ENCODE data around the gene KCNG2.

Gene KCNG2

DNA sequence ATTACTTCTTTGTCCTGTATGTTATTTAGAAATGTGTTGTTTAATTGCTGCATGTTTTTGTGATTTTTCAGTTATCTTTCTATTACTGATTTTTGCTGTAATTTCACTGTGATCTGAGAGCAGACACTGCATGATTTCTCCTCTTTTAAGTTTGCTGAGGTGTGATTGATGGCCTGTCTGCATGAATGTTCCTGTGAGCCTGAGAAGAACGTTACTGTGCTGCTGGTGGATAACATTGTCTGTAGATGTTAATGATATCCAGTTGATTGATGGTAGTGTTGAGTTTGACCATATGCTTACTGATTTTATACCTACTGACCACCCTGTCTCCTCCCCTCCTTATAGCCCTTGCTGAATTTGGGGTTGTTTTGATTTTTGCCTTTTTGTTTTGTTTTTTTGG, 37.4 kb upstream of the KCNG2 start:
- no peak for DNase-seq
- Mint-ChIP-seq H3K9me3 (peaks cover 16 to 29% of the 10 kb centered on the region in 2 donors), H3K27me3 (no peaks in the 10 kb centered on the region), H3K4me1 (no peaks in the 10 kb centered on the region), H3K36me3 (peaks cover 38 to 56% of the 10 kb centered on the region in 2 donors), H3K4me3 (no peak overlapping the region), H3K27ac (no peak overlapping the region)
- ATAC-seq (replicated peaks), result no peak

DNA sequence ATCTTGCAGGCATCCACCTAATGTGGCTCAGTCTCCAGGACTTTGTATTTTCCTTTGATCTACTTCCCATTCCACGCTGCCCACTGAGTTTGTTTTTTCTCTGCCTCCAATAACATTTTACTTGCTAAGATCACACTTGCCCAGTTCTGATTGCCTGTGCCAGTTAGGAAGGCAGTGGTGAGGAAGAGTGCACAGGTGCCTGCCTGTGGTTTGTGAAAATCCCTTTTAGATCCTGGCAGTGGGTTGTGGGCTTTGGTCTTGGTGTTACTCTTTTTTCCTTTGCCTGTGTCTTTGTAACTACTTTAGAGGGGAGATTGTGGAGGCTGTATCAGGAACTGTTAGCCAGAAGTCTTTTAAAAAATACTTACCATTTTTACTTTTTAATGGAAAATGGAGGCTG, 36.9 kb upstream of the KCNG2 start:
- Mint-ChIP-seq H3K4me1 (no peaks in the 10 kb centered on the region), H3K27ac (no peak overlapping the region), H3K9me3 (peaks cover 16 to 29% of the 10 kb centered on the region in 2 donors), H3K27me3 (no peaks in the 10 kb centered on the region), H3K4me3 (no peak overlapping the region), H3K36me3 (peaks cover 34 to 50% of the 10 kb centered on the region in 2 donors)
- DNase-seq (no peak), ATAC-seq (replicated peaks) (no peak)

DNA sequence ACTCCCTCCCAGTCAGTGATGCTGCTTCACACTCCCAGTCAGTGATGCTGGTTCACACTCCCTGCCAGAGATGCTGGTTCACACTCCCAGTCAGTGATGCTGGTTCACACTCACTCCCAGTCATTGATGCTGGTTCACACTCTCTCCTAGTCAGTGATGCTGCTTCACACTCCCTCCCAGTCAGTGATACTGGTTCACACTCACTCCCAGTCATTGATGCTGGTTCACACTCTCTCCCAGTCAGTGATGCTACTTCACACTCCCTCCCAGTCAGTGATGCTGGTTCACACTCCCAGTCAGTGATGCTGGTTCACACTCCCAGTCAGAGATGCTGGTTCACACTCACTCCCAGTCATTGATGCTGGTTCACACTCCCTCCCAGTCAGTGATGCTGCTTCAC, 34.3 kb upstream of the KCNG2 start:
- Mint-ChIP-seq H3K4me1 (no peaks in the 10 kb centered on the region), H3K4me3 (no peak overlapping the region), H3K9me3 (peaks cover 22 to 27% of the 10 kb centered on the region in 2 donors), H3K36me3 (peaks cover 19 to 35% of the 10 kb centered on the region in 2 donors), H3K27ac (no peak overlapping the region), H3K27me3 (peaks cover 0 to 6% of the 10 kb centered on the region in 2 donors)
- ATAC-seq (replicated peaks), result no peak
- no peak for DNase-seq

DNA sequence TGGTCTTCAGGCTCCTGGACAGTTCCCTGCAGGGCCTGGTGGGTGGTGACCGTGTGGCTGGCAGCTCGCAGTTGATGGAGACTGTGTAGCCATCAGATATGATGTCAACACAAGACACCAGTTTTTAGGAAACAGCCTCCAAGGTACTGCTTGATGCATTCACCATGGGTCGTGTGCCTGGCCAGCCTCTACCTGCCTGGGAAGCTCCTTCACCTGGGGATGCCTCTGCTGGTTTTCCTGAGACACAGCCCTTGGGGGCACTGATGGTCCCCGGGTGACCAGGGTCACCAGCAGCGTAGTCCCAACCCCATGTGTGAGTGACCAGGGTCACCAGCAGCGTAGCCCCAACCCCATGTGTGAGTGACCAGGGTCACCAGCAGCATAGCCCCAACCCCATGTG, 33.6 kb upstream of the KCNG2 start:
- ATAC-seq (replicated peaks), result no peak
- Mint-ChIP-seq H3K4me1 (no peaks in the 10 kb centered on the region), H3K27me3 (peaks cover 0 to 6% of the 10 kb centered on the region in 2 donors), H3K4me3 (no peak overlapping the region), H3K9me3 (peaks cover 22 to 23% of the 10 kb centered on the region in 2 donors), H3K36me3 (peaks cover 15 to 30% of the 10 kb centered on the region in 2 donors), H3K27ac (no peak overlapping the region)
- DNase-seq, result no peak

DNA sequence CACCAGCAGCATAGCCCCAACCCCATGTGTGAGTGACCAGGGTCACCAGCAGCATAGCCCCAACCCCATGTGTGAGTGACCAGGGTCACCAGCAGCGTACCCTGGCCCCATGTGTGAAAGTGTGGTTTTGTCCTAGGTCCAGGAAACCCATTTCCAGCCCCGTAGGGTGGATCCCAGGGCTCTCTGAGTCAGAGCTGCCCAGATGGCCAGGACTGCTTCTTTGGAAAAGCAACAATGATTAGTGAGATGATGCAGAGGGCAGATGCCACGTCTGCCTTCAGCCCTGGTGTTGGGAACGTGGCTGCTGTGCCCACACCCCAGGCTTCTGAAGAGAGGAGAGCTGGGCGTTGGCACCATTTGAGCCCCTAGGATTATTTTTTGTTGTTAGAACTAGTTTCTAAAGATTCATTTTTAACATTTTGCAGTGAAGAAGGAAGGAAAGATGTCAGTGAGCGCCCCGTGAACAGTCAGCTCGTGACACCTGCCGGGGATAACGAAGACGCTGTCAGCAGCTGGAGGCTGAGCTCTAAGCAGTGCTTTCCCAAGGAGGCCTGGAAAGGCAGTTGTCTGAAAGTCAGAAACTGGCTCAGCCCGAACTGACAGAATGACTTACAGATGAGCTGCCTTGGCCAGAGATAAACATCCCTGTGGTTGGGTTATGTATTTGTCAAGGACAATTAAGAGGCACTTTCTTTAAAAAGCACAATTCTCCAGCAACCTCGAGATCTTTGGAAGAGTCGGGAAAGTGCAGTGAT, 32.1 kb upstream of the KCNG2 start:
- ATAC-seq (replicated peaks) (no peak), DNase-seq (no peak)
- Mint-ChIP-seq H3K4me1 (peaks cover 0 to 1% of the 10 kb centered on the region in 2 donors), H3K9me3 (peaks cover 18 to 19% of the 10 kb centered on the region in 2 donors), H3K36me3 (peaks cover 6 to 19% of the 10 kb centered on the region in 2 donors), H3K4me3 (no peak overlapping the region), H3K27me3 (peaks cover 4 to 12% of the 10 kb centered on the region in 2 donors), H3K27ac (no peak overlapping the region)

DNA sequence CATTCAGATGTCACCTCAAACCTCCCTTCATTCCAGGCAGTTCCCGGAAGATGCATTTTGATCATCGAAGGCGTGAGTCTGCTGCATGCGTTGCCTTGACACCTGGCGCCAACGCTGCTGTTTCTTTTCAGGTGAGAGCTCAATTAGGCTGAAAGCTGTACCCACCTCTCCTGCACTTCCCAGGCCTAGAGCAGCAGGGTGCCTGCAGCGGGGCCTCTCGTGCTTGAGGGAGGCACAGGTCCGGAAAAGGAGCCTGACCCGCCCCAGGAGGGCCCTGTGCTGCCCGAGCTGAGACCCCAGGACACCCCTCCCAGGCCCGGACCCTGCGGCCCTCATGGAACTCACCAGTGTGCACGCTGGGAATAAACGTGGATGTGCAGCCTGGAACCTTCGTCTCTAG, 31.4 kb upstream of the KCNG2 start:
- peaks cover 4 to 15% of the 10 kb centered on the region in 2 donors for H3K36me3 Mint-ChIP-seq
- no peak overlapping the region for H3K4me3 Mint-ChIP-seq
- H3K4me1 Mint-ChIP-seq, result peaks cover 0 to 1% of the 10 kb centered on the region in 2 donors
- H3K9me3 Mint-ChIP-seq, result peaks cover 15 to 19% of the 10 kb centered on the region in 2 donors
- peaks cover 4 to 12% of the 10 kb centered on the region in 2 donors for H3K27me3 Mint-ChIP-seq
- H3K27ac Mint-ChIP-seq, result no peak overlapping the region
- DNase-seq, result no peak
- no peak for ATAC-seq (replicated peaks)

DNA sequence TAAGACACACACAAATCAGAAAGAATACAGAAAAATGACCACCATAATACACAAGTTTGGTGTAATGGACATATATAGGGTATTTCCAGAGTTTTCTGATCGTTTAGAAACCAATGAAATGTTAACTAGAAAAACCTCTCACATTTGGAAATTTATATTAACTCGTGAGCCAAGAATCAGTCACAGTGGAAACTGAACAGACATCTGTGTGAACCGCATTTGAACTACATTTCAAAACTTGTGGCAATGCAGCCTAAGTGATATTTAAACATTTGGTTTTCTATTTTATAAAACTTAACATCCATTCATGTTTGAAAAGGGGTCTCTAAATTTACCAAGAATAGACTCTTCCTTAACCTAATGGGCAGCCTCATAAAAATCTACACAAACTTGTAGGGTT, 29.0 kb upstream of the KCNG2 start:
- Mint-ChIP-seq H3K4me3 (no peak overlapping the region), H3K36me3 (peaks cover 4 to 13% of the 10 kb centered on the region in 2 donors), H3K9me3 (peaks cover 5 to 15% of the 10 kb centered on the region in 2 donors), H3K27ac (no peak overlapping the region), H3K4me1 (peaks cover 0 to 1% of the 10 kb centered on the region in 2 donors), H3K27me3 (peaks cover 18 to 28% of the 10 kb centered on the region in 2 donors)
- DNase-seq (no peak), ATAC-seq (replicated peaks) (no peak)

DNA sequence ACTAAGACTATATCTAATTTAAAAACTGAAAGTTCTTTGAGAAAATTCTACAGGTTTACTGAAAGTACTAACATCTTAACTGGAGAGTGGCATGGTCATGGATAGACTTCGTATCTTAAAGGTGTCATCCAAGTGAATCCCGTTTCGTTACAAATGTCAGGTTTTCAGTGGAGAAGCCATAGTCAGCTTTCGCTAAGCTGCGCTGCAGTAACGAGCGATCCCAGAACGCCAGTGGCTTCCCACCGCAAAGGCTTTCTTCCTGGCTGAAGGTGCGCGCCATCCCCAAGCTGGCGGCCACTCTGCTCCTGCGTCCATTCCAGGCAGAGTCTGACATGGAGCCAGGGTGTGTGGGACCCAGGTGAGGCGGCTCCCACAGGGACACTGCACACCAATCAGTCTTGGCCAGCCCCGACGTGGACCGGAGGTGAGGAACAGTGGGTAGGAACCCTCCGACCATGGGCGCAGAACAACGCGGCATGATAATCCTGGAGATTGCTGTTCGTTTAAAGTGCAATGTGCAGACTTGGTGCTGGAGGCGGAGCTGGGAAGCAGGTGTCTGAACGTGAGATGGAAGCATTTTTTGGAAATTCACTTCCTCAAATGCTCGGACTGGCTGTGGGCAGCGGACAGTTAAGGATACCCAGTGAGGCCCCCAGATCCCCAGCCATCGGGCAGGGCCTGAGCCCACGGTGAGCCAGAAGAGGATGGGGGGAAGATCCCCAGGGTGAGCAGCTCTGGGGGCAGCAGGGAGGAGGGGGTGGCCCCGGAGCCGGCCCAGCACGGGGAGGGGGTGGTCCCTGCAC, 27.8 kb upstream of the KCNG2 start:
- DNase-seq, result no peak
- ATAC-seq (replicated peaks), result no peak
- H3K4me1 Mint-ChIP-seq, result peaks cover 0 to 1% of the 10 kb centered on the region in 2 donors
- peaks cover 21 to 32% of the 10 kb centered on the region in 2 donors for H3K27me3 Mint-ChIP-seq
- H3K27ac Mint-ChIP-seq, result no peak overlapping the region
- H3K4me3 Mint-ChIP-seq, result no peak overlapping the region
- H3K9me3 Mint-ChIP-seq, result peaks cover 4 to 15% of the 10 kb centered on the region in 2 donors
- H3K36me3 Mint-ChIP-seq, result peaks cover 4 to 12% of the 10 kb centered on the region in 2 donors

DNA sequence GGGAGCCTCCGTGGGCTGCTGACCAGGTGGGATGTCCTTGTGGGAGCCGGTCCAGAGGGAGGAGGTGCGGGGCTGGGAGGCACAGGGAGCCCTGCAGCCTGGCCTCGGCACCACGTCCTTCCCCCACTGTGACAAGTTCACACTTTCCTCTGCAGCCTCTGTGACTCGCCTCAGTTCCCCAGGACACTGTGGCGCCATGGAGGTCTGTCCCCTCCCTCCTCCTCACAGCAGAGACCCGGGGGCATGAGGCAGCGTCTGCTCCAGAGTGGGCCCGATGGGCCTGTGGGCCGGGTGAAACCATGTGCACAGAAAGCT, 27.3 kb upstream of the KCNG2 start:
- Mint-ChIP-seq H3K27me3 (peaks cover 21 to 32% of the 10 kb centered on the region in 2 donors), H3K4me3 (no peak overlapping the region), H3K36me3 (peaks cover 4 to 12% of the 10 kb centered on the region in 2 donors), H3K9me3 (peaks cover 4 to 15% of the 10 kb centered on the region in 2 donors), H3K4me1 (peaks cover 0 to 1% of the 10 kb centered on the region in 2 donors), H3K27ac (no peak overlapping the region)
- ATAC-seq (replicated peaks) (no peak), DNase-seq (no peak)

DNA sequence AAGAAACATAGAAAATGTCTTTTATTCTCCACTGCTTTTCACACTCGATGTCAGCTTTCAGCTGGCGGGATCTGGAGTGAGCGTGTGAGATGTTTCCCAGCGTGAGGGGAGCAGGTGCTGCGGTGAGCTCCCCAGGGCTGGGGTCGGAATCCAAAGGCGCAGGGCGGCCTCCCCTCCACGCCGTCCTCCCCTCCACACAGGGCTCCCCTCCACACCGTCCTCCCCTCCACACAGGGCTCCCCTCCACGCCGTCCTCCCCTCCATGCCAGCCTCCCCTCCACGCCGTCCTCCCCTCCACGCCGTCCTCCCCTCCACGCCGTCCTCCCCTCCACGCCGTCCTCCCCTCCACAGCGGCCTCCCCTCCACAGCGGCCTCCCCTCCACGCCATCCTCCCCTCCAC, 26.9 kb upstream of the KCNG2 start:
- no peak overlapping the region for H3K4me3 Mint-ChIP-seq
- ATAC-seq (replicated peaks) (no peak), DNase-seq (no peak)
- no peak overlapping the region for H3K27ac Mint-ChIP-seq
- H3K4me1 Mint-ChIP-seq, result peaks cover 0 to 1% of the 10 kb centered on the region in 2 donors
- H3K9me3 Mint-ChIP-seq, result peaks cover 4 to 15% of the 10 kb centered on the region in 2 donors
- H3K27me3 Mint-ChIP-seq, result peaks cover 23 to 34% of the 10 kb centered on the region in 2 donors
- H3K36me3 Mint-ChIP-seq, result peaks cover 4 to 12% of the 10 kb centered on the region in 2 donors

DNA sequence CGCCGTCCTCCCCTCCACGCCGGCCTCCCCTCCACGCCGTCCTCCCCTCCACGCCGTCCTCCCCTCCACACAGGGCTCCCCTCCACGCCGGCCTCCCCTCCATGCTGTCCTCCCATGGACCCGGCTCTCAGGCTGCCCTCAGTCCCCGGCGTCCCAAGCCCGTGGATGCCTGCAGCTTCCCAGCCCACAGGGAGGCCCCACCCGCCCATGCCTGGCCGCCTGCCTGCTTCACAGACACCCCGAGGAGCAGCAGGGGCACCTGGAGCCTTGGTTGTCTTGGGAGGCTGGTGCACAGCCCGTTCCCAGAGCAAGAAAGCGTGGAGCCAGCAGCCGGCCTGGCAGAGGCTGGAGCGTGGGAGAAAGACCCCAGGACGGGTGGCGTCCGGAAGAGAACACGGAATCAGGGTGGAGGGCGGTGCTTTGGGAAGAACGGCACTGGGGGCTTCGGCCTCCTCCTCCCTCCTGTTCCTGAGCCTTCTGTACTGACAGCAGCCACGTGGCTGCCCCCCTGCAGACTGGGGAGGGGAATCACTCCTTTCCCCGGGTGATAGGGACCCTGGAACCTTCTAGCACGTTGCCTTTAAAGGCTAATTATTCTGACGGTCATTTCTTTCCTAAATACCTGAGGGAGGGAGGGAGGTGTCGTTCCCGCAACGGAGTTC, 26.2 kb upstream of the KCNG2 start:
- DNase-seq (no peak), ATAC-seq (replicated peaks) (no peak)
- H3K27ac Mint-ChIP-seq, result no peak overlapping the region
- H3K27me3 Mint-ChIP-seq, result peaks cover 26 to 39% of the 10 kb centered on the region in 2 donors
- H3K36me3 Mint-ChIP-seq, result peaks cover 4 to 12% of the 10 kb centered on the region in 2 donors
- H3K4me1 Mint-ChIP-seq, result peaks cover 0 to 1% of the 10 kb centered on the region in 2 donors
- H3K4me3 Mint-ChIP-seq, result no peak overlapping the region
- peaks cover 4 to 15% of the 10 kb centered on the region in 2 donors for H3K9me3 Mint-ChIP-seq

DNA sequence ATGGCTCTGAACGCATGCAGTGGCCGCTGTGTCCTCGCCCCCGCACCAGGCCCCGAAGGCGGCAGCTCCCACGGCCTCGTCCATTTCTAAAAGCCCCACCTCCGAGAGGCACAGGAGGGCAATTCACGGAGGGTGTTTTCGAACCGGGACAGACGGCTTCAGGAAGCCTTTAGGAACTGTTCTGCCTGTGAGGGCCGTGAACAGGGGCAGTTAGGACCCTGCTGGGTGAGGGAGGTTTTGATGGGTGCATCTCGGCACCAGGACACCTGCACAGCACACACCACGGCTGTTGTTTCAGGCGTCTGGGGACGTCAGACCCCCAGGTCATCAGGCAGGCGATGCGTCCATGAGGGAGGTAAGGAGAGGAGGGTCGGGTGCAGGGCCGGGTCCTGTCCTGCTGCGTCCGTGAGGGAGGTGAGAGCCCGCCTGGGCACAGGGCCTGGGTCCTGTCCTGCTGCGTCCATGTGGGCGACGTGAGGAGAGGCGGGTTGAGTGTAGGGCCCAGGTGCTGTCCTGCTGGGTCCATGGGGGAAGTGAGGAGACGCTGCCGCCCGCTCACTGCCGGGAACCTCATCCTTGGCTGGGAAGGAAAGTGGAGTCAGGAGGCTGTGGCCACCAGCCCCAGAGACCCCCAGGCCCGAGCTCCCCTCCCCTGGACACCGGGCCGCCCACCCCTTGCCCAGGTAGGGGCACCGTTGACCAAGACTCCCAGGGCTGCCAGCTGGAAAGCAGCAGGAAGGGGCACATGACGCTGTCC, 25.5 kb upstream of the KCNG2 start:
- Mint-ChIP-seq H3K4me3 (no peak overlapping the region), H3K36me3 (peaks cover 4 to 9% of the 10 kb centered on the region in 2 donors), H3K27me3 (peaks cover 34 to 46% of the 10 kb centered on the region in 2 donors), H3K27ac (no peak overlapping the region), H3K4me1 (peaks cover 0 to 1% of the 10 kb centered on the region in 2 donors), H3K9me3 (peaks cover 8 to 19% of the 10 kb centered on the region in 2 donors)
- no peak for DNase-seq
- no peak for ATAC-seq (replicated peaks)

DNA sequence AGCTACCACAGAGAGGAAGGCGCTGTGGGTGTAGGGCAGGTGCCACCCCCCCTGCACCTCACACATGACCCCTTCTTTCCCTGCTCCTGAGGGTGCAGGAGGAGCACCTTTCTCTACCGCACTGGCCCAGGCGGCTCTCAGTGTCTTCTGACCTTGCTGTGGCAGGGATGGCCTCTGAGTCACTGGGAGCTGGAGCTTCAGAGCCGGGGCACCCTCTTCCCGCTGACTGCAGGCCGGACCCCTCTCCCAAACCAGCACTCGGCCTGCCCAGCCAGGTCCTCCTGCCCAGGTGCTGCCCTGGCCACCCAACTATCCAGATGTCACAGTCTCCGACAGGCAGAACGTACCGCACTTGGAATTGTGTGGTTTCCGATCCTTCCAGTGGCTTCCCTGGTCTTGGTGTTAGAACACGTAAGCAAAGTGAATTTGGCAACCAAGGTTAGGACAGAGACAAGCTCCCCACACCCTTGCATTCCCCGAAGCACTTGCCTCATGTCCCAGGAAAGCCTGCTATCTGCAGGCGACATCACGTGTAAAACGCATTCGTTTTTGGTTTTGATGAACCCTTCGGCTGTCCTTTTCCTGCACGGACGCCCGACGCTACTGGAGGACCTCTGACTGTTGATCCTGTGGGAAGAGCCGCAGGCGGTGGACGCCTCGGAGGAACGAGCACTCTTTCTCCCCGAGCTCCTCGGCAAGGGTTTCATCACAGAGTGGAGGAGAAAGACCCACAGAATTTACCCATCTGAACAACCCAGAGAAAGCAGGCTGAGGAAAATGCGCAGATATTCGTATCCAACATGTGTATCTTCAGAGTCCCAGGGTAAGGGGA, 24.7 kb upstream of the KCNG2 start:
- ATAC-seq (replicated peaks), result no peak
- DNase-seq, result no peak
- Mint-ChIP-seq H3K9me3 (peaks cover 6 to 19% of the 10 kb centered on the region in 2 donors), H3K36me3 (peaks cover 0 to 4% of the 10 kb centered on the region in 2 donors), H3K27me3 (peaks cover 40 to 48% of the 10 kb centered on the region in 2 donors), H3K4me3 (no peak overlapping the region), H3K27ac (no peak overlapping the region), H3K4me1 (peaks cover 0 to 1% of the 10 kb centered on the region in 2 donors)
